Neutrophil (primary cell): ENCODE measurements around the gene UGP2.

ENCODE experiments used
- H3K27ac ChIP-seq: fragments of 200-600 bp; sonication (generic); 2 replicates; pipeline ENCODE4 v1.5.1; 2016; ENCODE audit warnings: mild to moderate bottlenecking, moderate library complexity
- H3K27me3 ChIP-seq: fragments of 200-600 bp; sonication (generic); 2 replicates; pipeline ENCODE4 v1.6.0; 2016; ENCODE audit warnings: mild to moderate bottlenecking
- H3K36me3 ChIP-seq: fragments of 200-600 bp; sonication (generic); 2 replicates; pipeline ENCODE4 v1.5.1; 2017
- H3K4me1 ChIP-seq, 2 experiments: fragments of 200-600 bp in 1 of 2; sonication (generic) in 1 of 2; 1 replicate in 1 of 2; 2 replicates in 1 of 2; pipeline versions ENCODE4 v1.5.1 to v1.6.1; 2013 to 2016; ENCODE audit warnings: low read depth in 1 of 2, low read length in 1 of 2, mild to moderate bottlenecking in 1 of 2, moderate library complexity in 1 of 2; ENCODE audit not compliant: control insufficient read depth in 1 of 2, insufficient read depth in 1 of 2
- H3K4me3 ChIP-seq, 2 experiments: fragments of 200-600 bp in 1 of 2; sonication (generic) in 1 of 2; 1 replicate in 1 of 2; 2 replicates in 1 of 2; pipeline ENCODE4 v1.5.1; 2013 to 2016; ENCODE audit warnings: low read depth in 1 of 2, low read length in 1 of 2, mild to moderate bottlenecking in 1 of 2, moderate library complexity in 1 of 2
- H3K9me3 ChIP-seq: fragments of 200-600 bp; sonication (generic); 2 replicates; pipeline ENCODE4 v1.5.1; 2016
- CTCF ChIP-seq: fragments of 200-600 bp; sonication (generic); IDR thresholded peaks from 2 replicates; pipeline ENCODE4 v1.5.1; 2016; ENCODE audit warnings: antibody characterized with exemption

The UGP2 gene

GRCh38 chr2:63822478-63822877 lies 19.2 kb upstream of the UGP2 start:
- no peak for TF ChIP-seq CTCF
- Histone ChIP-seq H3K9me3 (no peaks in the 10 kb centered on the region), H3K4me1 (peaks cover 5 to 11% of the 10 kb centered on the region in 2 experiments), H3K36me3 (no peaks in the 10 kb centered on the region), H3K27me3 (no peaks in the 10 kb centered on the region), H3K27ac (no peak overlapping the region), H3K4me3 (no peak overlapping the region)

GRCh38 chr2:63827749-63828148 lies 13.9 kb upstream of the UGP2 start:
- no peak overlapping the region for H3K27ac ChIP-seq
- TF ChIP-seq CTCF = no peak
- H3K4me1 ChIP-seq = no peaks in the 10 kb centered on the region
- H3K4me3 ChIP-seq = no peak overlapping the region
- H3K9me3 ChIP-seq = no peaks in the 10 kb centered on the region
- H3K36me3 ChIP-seq = no peaks in the 10 kb centered on the region
- H3K27me3 ChIP-seq = no peaks in the 10 kb centered on the region

- no peak overlapping the region for H3K4me3 ChIP-seq
- H3K27ac ChIP-seq = no peak overlapping the region
- H3K27me3 ChIP-seq = no peaks in the 10 kb centered on the region
- TF ChIP-seq CTCF = no peak
- peaks cover 6 to 7% of the 10 kb centered on the region in 2 experiments for H3K4me1 ChIP-seq
- H3K9me3 ChIP-seq = no peaks in the 10 kb centered on the region
- H3K36me3 ChIP-seq = no peaks in the 10 kb centered on the region
These were observed 10.5 kb upstream of the UGP2 start for GRCh38 chr2:63831176-63831575.

GRCh38 chr2:63834401-63834800 lies 7.3 kb upstream of the UGP2 start:
- no peak overlapping the region for H3K4me3 ChIP-seq
- H3K36me3 ChIP-seq = no peaks in the 10 kb centered on the region
- H3K27me3 ChIP-seq = no peaks in the 10 kb centered on the region
- no peaks in the 10 kb centered on the region for H3K9me3 ChIP-seq
- no peak for TF ChIP-seq CTCF
- H3K4me1 ChIP-seq = peaks cover 36 to 37% of the 10 kb centered on the region in 2 experiments
- H3K27ac ChIP-seq = no peak overlapping the region

GRCh38 chr2:63837036-63837594 lies 4.6 kb upstream of the UGP2 start:
- Histone ChIP-seq H3K4me1 (peaks cover 47 to 49% of the 10 kb centered on the region in 2 experiments), H3K4me3 (no peak overlapping the region), H3K27ac (peak overlapping the region; percentile 65), H3K27me3 (no peaks in the 10 kb centered on the region), H3K36me3 (no peaks in the 10 kb centered on the region), H3K9me3 (no peaks in the 10 kb centered on the region)
- TF ChIP-seq CTCF = no peak
